Measurements from ENCODE around the gene C1orf74.
A peak's percentile ranks its signal among the peaks of the same experiment; 100 is the strongest.
"Not testable (repeated sequence)": the region's sequence is repeated elsewhere in the genome, so short reads cannot be mapped to it uniquely, and the experiment has no call there.

C1orf74 gene

GRCh38 chr1:209805341-209805781 is 21.0 kb upstream of the C1orf74 start:
- DNase-seq, result no peak

- no peak for DNase-seq
These were observed 19.2 kb upstream of the C1orf74 start for GRCh38 chr1:209803568-209803967.

- no peak for DNase-seq
These were observed 18.4 kb upstream of the C1orf74 start for GRCh38 chr1:209802780-209803152.

GRCh38 chr1:209802117-209802779 is 17.9 kb upstream of the C1orf74 start:
- no peak for DNase-seq

GRCh38 chr1:209800984-209801834 is 16.9 kb upstream of the C1orf74 start:
- DNase-seq, result no peak

- DNase-seq, result no peak
These were observed 13.8 kb upstream of the C1orf74 start for GRCh38 chr1:209797978-209798639.

GRCh38 chr1:209793711-209794110 is 9.4 kb upstream of the C1orf74 start:
- DNase-seq, result not testable (repeated sequence)

GRCh38 chr1:209791920-209792319 is 7.6 kb upstream of the C1orf74 start:
- no peak for DNase-seq

- DNase-seq, result no peak
These were observed 6.2 kb upstream of the C1orf74 start for GRCh38 chr1:209790286-209791193.

GRCh38 chr1:209789245-209789644 is 4.9 kb upstream of the C1orf74 start:
- DNase-seq, result no peak

- no peak for DNase-seq
These were observed 3.2 kb upstream of the C1orf74 start for GRCh38 chr1:209787551-209787950.

- DNase-seq, result no peak
These were observed 1.8 kb upstream of the C1orf74 start for GRCh38 chr1:209786146-209786545.

- no peak for DNase-seq
These were observed 1.2 kb upstream of the C1orf74 start for GRCh38 chr1:209785592-209785991.

GRCh38 chr1:209783386-209783785 is 973 bp downstream of the C1orf74 start:
- DNase-seq, result peak; percentile 8

GRCh38 chr1:209780268-209780667 is 4.1 kb downstream of the C1orf74 start:
- no peak for DNase-seq

- DNase-seq, result no peak
These were observed 6.3 kb downstream of the C1orf74 start for GRCh38 chr1:209778102-209778501.

- no peak for DNase-seq
These were observed 6.8 kb downstream of the C1orf74 start for GRCh38 chr1:209777587-209777986.

GRCh38 chr1:209775678-209776077 is 8.7 kb downstream of the C1orf74 start:
- no peak for DNase-seq

GRCh38 chr1:209774592-209774991 is 9.8 kb downstream of the C1orf74 start:
- no peak for DNase-seq

GRCh38 chr1:209772126-209772525 is 12.2 kb downstream of the C1orf74 start:
- DNase-seq, result no peak

- no peak for DNase-seq
These were observed 13.5 kb downstream of the C1orf74 start for GRCh38 chr1:209770636-209771415.

- DNase-seq, result no peak
These were observed 14.4 kb downstream of the C1orf74 start for GRCh38 chr1:209769971-209770370.
